Loucy (cell line): Measurements from ENCODE around the gene CTNNBIP1.

Source experiments
- H2AFZ ChIP-seq: fragments of 200-600 bp; sonication (generic); 2 replicates; pipeline ENCODE4 v1.6.0; 2016; ENCODE audit warnings: antibody characterized with exemption, mild to moderate bottlenecking, low read length, moderate library complexity
- H3F3A ChIP-seq: fragments of 200-600 bp; 2 replicates; pipeline ENCODE4 v1.6.0; 2016; ENCODE audit warnings: antibody characterized with exemption, low read depth, mild to moderate bottlenecking
- H3K27me3 ChIP-seq: fragments of 200-600 bp; sonication (generic); 2 replicates; pipeline ENCODE4 v1.6.1; 2014; ENCODE audit warnings: low read length, mild to moderate bottlenecking; ENCODE audit not compliant: insufficient read depth, poor library complexity, severe bottlenecking
- H3K36me3 ChIP-seq: fragments of 200-600 bp; sonication (generic); 2 replicates; pipeline ENCODE4 v1.6.1; 2016; ENCODE audit warnings: low read length; ENCODE audit not compliant: insufficient read depth
- H3K4me1 ChIP-seq: fragments of 200-600 bp; sonication (generic); 2 replicates; pipeline ENCODE4 v1.5.1; 2014; ENCODE audit warnings: low read length, mild to moderate bottlenecking; ENCODE audit not compliant: insufficient read depth, poor library complexity, severe bottlenecking
- H3K4me2 ChIP-seq: fragments of 200-600 bp; sonication (generic); 2 replicates; pipeline ENCODE4 v1.6.0; 2014; ENCODE audit warnings: antibody characterized with exemption, low read length, low read depth, mild to moderate bottlenecking; ENCODE audit not compliant: poor library complexity, severe bottlenecking
- H3K4me3 ChIP-seq: fragments of 200-600 bp; sonication (generic); 2 replicates; pipeline ENCODE4 v1.5.1; 2014; ENCODE audit warnings: low read length, mild to moderate bottlenecking, mixed read lengths; ENCODE audit not compliant: poor library complexity, severe bottlenecking
- H3K79me2 ChIP-seq: fragments of 200-600 bp; sonication (generic); 2 replicates; pipeline ENCODE4 v1.6.1; 2014; ENCODE audit warnings: low read length; ENCODE audit not compliant: insufficient read depth
- H3K9ac ChIP-seq: fragments of 200-600 bp; sonication (generic); 2 replicates; pipeline ENCODE4 v1.6.0; 2014; ENCODE audit warnings: mild to moderate bottlenecking, low read depth, low read length, moderate library complexity; ENCODE audit not compliant: poor library complexity, severe bottlenecking
- H3K9me2 ChIP-seq: fragments of 200-600 bp; sonication (generic); replicated peaks from 2 replicates; pipeline ENCODE4 v1.6.1; 2016; ENCODE audit warnings: low read depth, low read length, mixed read lengths
- H3K9me3 ChIP-seq: fragments of 200-600 bp; sonication (generic); 2 replicates; pipeline ENCODE4 v1.6.1; 2014; ENCODE audit warnings: mild to moderate bottlenecking, antibody characterized with exemption, low read length, low read depth; ENCODE audit not compliant: insufficient read depth
- H4K20me1 ChIP-seq: fragments of 200-600 bp; sonication (generic); 2 replicates; pipeline ENCODE4 v1.6.0; 2014; ENCODE audit warnings: antibody characterized with exemption, low read length, mild to moderate bottlenecking; ENCODE audit not compliant: insufficient read depth, poor library complexity, severe bottlenecking
- CTCF ChIP-seq: fragments of 200-600 bp; sonication (generic); conservative IDR thresholded peaks from 2 replicates; pipeline ENCODE4 v1.5.1; 2014; ENCODE audit warnings: mild to moderate bottlenecking, antibody characterized with exemption, low read length
- EZH2phosphoT487 ChIP-seq: fragments of 200-600 bp; IDR thresholded peaks from 2 replicates; pipeline ENCODE4 v1.6.1; 2018; ENCODE audit warnings: antibody characterized with exemption, mild to moderate bottlenecking, moderate library complexity, borderline replicate concordance

Gene CTNNBIP1

GRCh38 chr1:9890224-9890731 lies 19.8 kb downstream of the CTNNBIP1 start:
- Histone ChIP-seq H2AFZ (no peak overlapping the region), H3K9ac (peak overlapping the region; percentile 8), H3F3A (no peaks in the 10 kb centered on the region), H3K4me2 (no peak overlapping the region), H3K4me1 (peaks cover 46% of the 10 kb centered on the region), H3K79me2 (peaks cover 15% of the 10 kb centered on the region), H3K4me3 (no peak overlapping the region), H4K20me1 (no peaks in the 10 kb centered on the region), H3K36me3 (no peaks in the 10 kb centered on the region), H3K27me3 (no peaks in the 10 kb centered on the region), H3K9me3 (no peaks in the 10 kb centered on the region), H3K9me2 (no peaks in the 10 kb centered on the region)
- TF ChIP-seq CTCF (no peak), EZH2phosphoT487 (no peak)

GRCh38 chr1:9889411-9889810 lies 20.7 kb downstream of the CTNNBIP1 start:
- Histone ChIP-seq H3K36me3 (no peaks in the 10 kb centered on the region), H3F3A (no peaks in the 10 kb centered on the region), H4K20me1 (no peaks in the 10 kb centered on the region), H3K9me2 (no peaks in the 10 kb centered on the region), H3K4me2 (no peak overlapping the region), H3K4me1 (peaks cover 52% of the 10 kb centered on the region), H3K9ac (peak overlapping the region; percentile 8), H3K27me3 (no peaks in the 10 kb centered on the region), H2AFZ (no peak overlapping the region), H3K79me2 (peaks cover 22% of the 10 kb centered on the region), H3K9me3 (no peaks in the 10 kb centered on the region), H3K4me3 (no peak overlapping the region)
- TF ChIP-seq EZH2phosphoT487 (no peak), CTCF (no peak)

GRCh38 chr1:9888886-9889285 lies 21.2 kb downstream of the CTNNBIP1 start:
- Histone ChIP-seq H3K4me2 (no peak overlapping the region), H4K20me1 (no peaks in the 10 kb centered on the region), H3K9ac (no peak overlapping the region), H3K4me3 (no peak overlapping the region), H3K4me1 (peaks cover 52% of the 10 kb centered on the region), H3F3A (no peaks in the 10 kb centered on the region), H3K9me3 (no peaks in the 10 kb centered on the region), H3K27me3 (no peaks in the 10 kb centered on the region), H2AFZ (no peak overlapping the region), H3K9me2 (no peaks in the 10 kb centered on the region), H3K79me2 (peaks cover 26% of the 10 kb centered on the region), H3K36me3 (no peaks in the 10 kb centered on the region)
- TF ChIP-seq CTCF, result no peak
- no peak for TF ChIP-seq EZH2phosphoT487
